HG03196 (cell line): ENCODE results near the gene STOML2.

Source experiments
- ATAC-seq: cut with Tn5 transposase; IDR thresholded peaks from one replicate; pipeline ENCODE4 v1.9.1; 2021; ENCODE audit not compliant: unreplicated experiment

STOML2 gene

GRCh38 chr9:35108461-35108860 lies 5.5 kb upstream of the STOML2 start:
- ATAC-seq, result no peak

GRCh38 chr9:35107297-35108290 lies 4.7 kb upstream of the STOML2 start:
- ATAC-seq, result no peak

- ATAC-seq, result no peak
These were observed 3.4 kb upstream of the STOML2 start for GRCh38 chr9:35106343-35106730.

- no peak for ATAC-seq
These were observed 2.8 kb upstream of the STOML2 start for GRCh38 chr9:35105571-35106342.

GRCh38 chr9:35105126-35105525 lies 2.2 kb upstream of the STOML2 start:
- ATAC-seq, result no peak

GRCh38 chr9:35104586-35104985 lies 1.7 kb upstream of the STOML2 start:
- no peak for ATAC-seq

- ATAC-seq, result no peak
These were observed 795 bp upstream of the STOML2 start for GRCh38 chr9:35103660-35104191.

- ATAC-seq, result no peak
These were observed 514 bp downstream of the STOML2 start for GRCh38 chr9:35102465-35102768.

GRCh38 chr9:35097573-35097972 lies 5.4 kb downstream of the STOML2 start:
- ATAC-seq, result no peak

- ATAC-seq, result peak; percentile 84
These were observed 6.7 kb downstream of the STOML2 start, which contains the start of gene PIGO for GRCh38 chr9:35096035-35096849. Gene PIGO (minus strand): TSS chr9:35096591. CDS start chr9:35095565, 1,026 bp downstream.

- no peak for ATAC-seq
These were observed 11.4 kb downstream of the STOML2 start for GRCh38 chr9:35091536-35091935.

GRCh38 chr9:35089434-35089833 lies 13.5 kb downstream of the STOML2 start:
- no peak for ATAC-seq

- no peak for ATAC-seq
These were observed 17.9 kb downstream of the STOML2 start for GRCh38 chr9:35085078-35085477.

GRCh38 chr9:35079426-35080341 lies 23.2 kb downstream of the STOML2 start, which contains the start of gene FANCG:
Gene FANCG (minus strand): TSS chr9:35079942. CDS start chr9:35079524, 418 bp downstream.
- peak; percentile 88 for ATAC-seq

GRCh38 chr9:35079041-35079425 lies 23.9 kb downstream of the STOML2 start:
- peak; percentile 14 for ATAC-seq

- no peak for ATAC-seq
These were observed 24.9 kb downstream of the STOML2 start for GRCh38 chr9:35078066-35078465.

- no peak for ATAC-seq
These were observed 26.1 kb downstream of the STOML2 start for GRCh38 chr9:35076848-35077247.

- ATAC-seq, result no peak
These were observed 27.6 kb downstream of the STOML2 start for GRCh38 chr9:35075358-35075757.

GRCh38 chr9:35074791-35075190 lies 28.1 kb downstream of the STOML2 start:
- no peak for ATAC-seq

GRCh38 chr9:35074141-35074540 lies 28.8 kb downstream of the STOML2 start:
- no peak for ATAC-seq
